ENCODE results near the gene MYO3B.

MYO3B gene

GRCh38 chr2:170146784-170147183 is 31.2 kb upstream of the MYO3B start:
- no peak overlapping the region for H3K9ac ChIP-seq (ENCODE audit: low read depth, low read length)
- no peak overlapping the region for H3K27ac ChIP-seq (ENCODE audit: low read length)
- H3K27me3 ChIP-seq (ENCODE audit: insufficient read depth, low read length), result no peaks in the 10 kb centered on the region; the same call in 1 of the 2 replicates
- H3K36me3 ChIP-seq (ENCODE audit: insufficient read depth, low read depth, low read length), result no peaks in the 10 kb centered on the region
- peaks cover 5% of the 10 kb centered on the region; the same call in 1 of the 2 replicates for H3K4me1 ChIP-seq (ENCODE audit: insufficient read depth, low read length)
- no peaks in the 10 kb centered on the region for H3K9me3 ChIP-seq (ENCODE audit: insufficient read depth, low read depth, low read length)
- H3K4me3 ChIP-seq (ENCODE audit: low read length), result no peak overlapping the region

- no peak overlapping the region for H3K27ac ChIP-seq (ENCODE audit: low read length)
- H3K27me3 ChIP-seq (ENCODE audit: insufficient read depth, low read length), result no peaks in the 10 kb centered on the region
- H3K9ac ChIP-seq (ENCODE audit: low read depth, low read length), result no peak overlapping the region
- no peaks in the 10 kb centered on the region for H3K9me3 ChIP-seq (ENCODE audit: insufficient read depth, low read depth, low read length)
- H3K4me1 ChIP-seq (ENCODE audit: insufficient read depth, low read length), result no peaks in the 10 kb centered on the region
- no peak overlapping the region for H3K4me3 ChIP-seq (ENCODE audit: low read length)
- no peaks in the 10 kb centered on the region for H3K36me3 ChIP-seq (ENCODE audit: insufficient read depth, low read depth, low read length)
These were observed 30.4 kb upstream of the MYO3B start for GRCh38 chr2:170147576-170147975.

- H3K9me3 ChIP-seq (ENCODE audit: insufficient read depth, low read depth, low read length), result no peaks in the 10 kb centered on the region; the same call in 1 of the 2 replicates
- H3K27me3 ChIP-seq (ENCODE audit: insufficient read depth, low read length), result no peaks in the 10 kb centered on the region
- H3K4me1 ChIP-seq (ENCODE audit: insufficient read depth, low read length), result no peaks in the 10 kb centered on the region
- no peaks in the 10 kb centered on the region for H3K36me3 ChIP-seq (ENCODE audit: insufficient read depth, low read depth, low read length)
- H3K9ac ChIP-seq (ENCODE audit: low read depth, low read length), result no peak overlapping the region
- H3K4me3 ChIP-seq (ENCODE audit: low read length), result no peak overlapping the region
- H3K27ac ChIP-seq (ENCODE audit: low read length), result no peak overlapping the region
These were observed 29.8 kb upstream of the MYO3B start for GRCh38 chr2:170148161-170148560.

GRCh38 chr2:170152421-170152820 is 25.5 kb upstream of the MYO3B start:
- H3K36me3 ChIP-seq (ENCODE audit: insufficient read depth, low read depth, low read length), result no peaks in the 10 kb centered on the region
- H3K4me3 ChIP-seq (ENCODE audit: low read length), result no peak overlapping the region
- H3K27me3 ChIP-seq (ENCODE audit: insufficient read depth, low read length), result no peaks in the 10 kb centered on the region
- H3K9me3 ChIP-seq (ENCODE audit: insufficient read depth, low read depth, low read length), result no peaks in the 10 kb centered on the region; the same call in 1 of the 2 replicates
- no peak overlapping the region for H3K27ac ChIP-seq (ENCODE audit: low read length)
- H3K9ac ChIP-seq (ENCODE audit: low read depth, low read length), result no peak overlapping the region
- H3K4me1 ChIP-seq (ENCODE audit: insufficient read depth, low read length), result peaks cover 17% of the 10 kb centered on the region; the same call in 1 of the 2 replicates

- H3K27me3 ChIP-seq (ENCODE audit: insufficient read depth, low read length), result no peaks in the 10 kb centered on the region
- peaks cover 17% of the 10 kb centered on the region; the same call in 1 of the 2 replicates for H3K4me1 ChIP-seq (ENCODE audit: insufficient read depth, low read length)
- no peaks in the 10 kb centered on the region; the same call in 1 of the 2 replicates for H3K9me3 ChIP-seq (ENCODE audit: insufficient read depth, low read depth, low read length)
- H3K27ac ChIP-seq (ENCODE audit: low read length), result no peak overlapping the region
- peak overlapping the region; percentile 42; the same call in 1 of the 2 replicates for H3K9ac ChIP-seq (ENCODE audit: low read depth, low read length)
- H3K4me3 ChIP-seq (ENCODE audit: low read length), result no peak overlapping the region
- no peaks in the 10 kb centered on the region for H3K36me3 ChIP-seq (ENCODE audit: insufficient read depth, low read depth, low read length)
These were observed 22.8 kb upstream of the MYO3B start for GRCh38 chr2:170155022-170155722.

- Histone ChIP-seq H3K9ac (ENCODE audit: low read depth, low read length) (peak overlapping the region; percentile 42; the same call in 1 of the 2 replicates), H3K27ac (ENCODE audit: low read length) (no peak overlapping the region), H3K27me3 (ENCODE audit: insufficient read depth, low read length) (no peaks in the 10 kb centered on the region), H3K4me1 (ENCODE audit: insufficient read depth, low read length) (peaks cover 17% of the 10 kb centered on the region; the same call in 1 of the 2 replicates), H3K4me3 (ENCODE audit: low read length) (no peak overlapping the region), H3K36me3 (ENCODE audit: insufficient read depth, low read depth, low read length) (no peaks in the 10 kb centered on the region), H3K9me3 (ENCODE audit: insufficient read depth, low read depth, low read length) (no peaks in the 10 kb centered on the region; the same call in 1 of the 2 replicates)
These were observed 22.2 kb upstream of the MYO3B start for GRCh38 chr2:170155723-170156253.

- H3K27ac ChIP-seq (ENCODE audit: low read length), result no peak overlapping the region
- H3K27me3 ChIP-seq (ENCODE audit: insufficient read depth, low read length), result no peaks in the 10 kb centered on the region
- H3K4me1 ChIP-seq (ENCODE audit: insufficient read depth, low read length), result peaks cover 17% of the 10 kb centered on the region; the same call in 1 of the 2 replicates
- no peaks in the 10 kb centered on the region; the same call in none of the 2 replicates for H3K9me3 ChIP-seq (ENCODE audit: insufficient read depth, low read depth, low read length)
- no peaks in the 10 kb centered on the region for H3K36me3 ChIP-seq (ENCODE audit: insufficient read depth, low read depth, low read length)
- H3K9ac ChIP-seq (ENCODE audit: low read depth, low read length), result no peak overlapping the region
- no peak overlapping the region for H3K4me3 ChIP-seq (ENCODE audit: low read length)
These were observed 21.4 kb upstream of the MYO3B start for GRCh38 chr2:170156592-170156991.

GRCh38 chr2:170157025-170157684 is 20.8 kb upstream of the MYO3B start:
- peaks cover 17% of the 10 kb centered on the region; the same call in 1 of the 2 replicates for H3K4me1 ChIP-seq (ENCODE audit: insufficient read depth, low read length)
- no peaks in the 10 kb centered on the region for H3K27me3 ChIP-seq (ENCODE audit: insufficient read depth, low read length)
- no peaks in the 10 kb centered on the region for H3K36me3 ChIP-seq (ENCODE audit: insufficient read depth, low read depth, low read length)
- H3K4me3 ChIP-seq (ENCODE audit: low read length), result no peak overlapping the region
- H3K27ac ChIP-seq (ENCODE audit: low read length), result no peak overlapping the region
- no peaks in the 10 kb centered on the region; the same call in none of the 2 replicates for H3K9me3 ChIP-seq (ENCODE audit: insufficient read depth, low read depth, low read length)
- H3K9ac ChIP-seq (ENCODE audit: low read depth, low read length), result no peak overlapping the region

GRCh38 chr2:170159060-170159459 is 18.9 kb upstream of the MYO3B start:
- peaks cover 17% of the 10 kb centered on the region; the same call in 1 of the 2 replicates for H3K4me1 ChIP-seq (ENCODE audit: insufficient read depth, low read length)
- no peaks in the 10 kb centered on the region for H3K36me3 ChIP-seq (ENCODE audit: insufficient read depth, low read depth, low read length)
- no peak overlapping the region for H3K9ac ChIP-seq (ENCODE audit: low read depth, low read length)
- no peak overlapping the region for H3K27ac ChIP-seq (ENCODE audit: low read length)
- H3K4me3 ChIP-seq (ENCODE audit: low read length), result no peak overlapping the region
- H3K9me3 ChIP-seq (ENCODE audit: insufficient read depth, low read depth, low read length), result no peaks in the 10 kb centered on the region; the same call in 1 of the 2 replicates
- H3K27me3 ChIP-seq (ENCODE audit: insufficient read depth, low read length), result no peaks in the 10 kb centered on the region

GRCh38 chr2:170161516-170162270 is 16.3 kb upstream of the MYO3B start:
- Histone ChIP-seq H3K9me3 (ENCODE audit: insufficient read depth, low read depth, low read length) (no peaks in the 10 kb centered on the region; the same call in 1 of the 2 replicates), H3K4me1 (ENCODE audit: insufficient read depth, low read length) (no peaks in the 10 kb centered on the region), H3K9ac (ENCODE audit: low read depth, low read length) (no peak overlapping the region), H3K4me3 (ENCODE audit: low read length) (no peak overlapping the region), H3K27me3 (ENCODE audit: insufficient read depth, low read length) (no peaks in the 10 kb centered on the region), H3K27ac (ENCODE audit: low read length) (no peak overlapping the region), H3K36me3 (ENCODE audit: insufficient read depth, low read depth, low read length) (no peaks in the 10 kb centered on the region)

- no peak overlapping the region for H3K4me3 ChIP-seq (ENCODE audit: low read length)
- H3K9me3 ChIP-seq (ENCODE audit: insufficient read depth, low read depth, low read length), result no peaks in the 10 kb centered on the region; the same call in 1 of the 2 replicates
- H3K36me3 ChIP-seq (ENCODE audit: insufficient read depth, low read depth, low read length), result no peaks in the 10 kb centered on the region
- H3K4me1 ChIP-seq (ENCODE audit: insufficient read depth, low read length), result no peaks in the 10 kb centered on the region
- H3K9ac ChIP-seq (ENCODE audit: low read depth, low read length), result no peak overlapping the region
- H3K27me3 ChIP-seq (ENCODE audit: insufficient read depth, low read length), result no peaks in the 10 kb centered on the region
- no peak overlapping the region for H3K27ac ChIP-seq (ENCODE audit: low read length)
These were observed 15.7 kb upstream of the MYO3B start for GRCh38 chr2:170162271-170162632.
